ENCODE results near the gene AMZ1.
"Not testable (repeated sequence)": the region's sequence is repeated elsewhere in the genome, so short reads cannot be mapped to it uniquely, and the experiment has no call there.

The AMZ1 gene

GRCh38 chr7:2663960-2664359, 24.0 kb upstream of the AMZ1 start:
- intact Hi-C loops (cut with DNase I): no loop called here
- DNase-seq: no peak

- DNase-seq: peak in 6 of 42 donors; percentile 55 to 64 (median 58)
- intact Hi-C loops (cut with DNase I): no loop called here
These were observed 22.6 kb upstream of the AMZ1 start for GRCh38 chr7:2665359-2665791.

- intact Hi-C loops (cut with DNase I): no loop called here
- no peak for DNase-seq
These were observed 21.8 kb upstream of the AMZ1 start for GRCh38 chr7:2666155-2666554.

- intact Hi-C loops (cut with DNase I): no loop called here
- DNase-seq: no peak
These were observed 21.3 kb upstream of the AMZ1 start for GRCh38 chr7:2666588-2667250.

GRCh38 chr7:2667843-2668242, 20.2 kb upstream of the AMZ1 start:
- DNase-seq: no peak
- intact Hi-C loops (cut with DNase I): no loop called here

GRCh38 chr7:2668401-2668800, 19.6 kb upstream of the AMZ1 start:
- no peak for DNase-seq
- intact Hi-C loops (cut with DNase I): no loop called here

- intact Hi-C loops (cut with DNase I): loop anchor here (5.0 kb wide), 1 partner anchor 37 kb away; no protein-coding TSS in a partner anchor
These were observed 17.8 kb upstream of the AMZ1 start for GRCh38 chr7:2670171-2670570.

GRCh38 chr7:2670720-2671391, 17.1 kb upstream of the AMZ1 start:
- DNase-seq: peak in 41 of 42 donors; percentile 58 to 88 (median 74)

More at GRCh38 chr7:2670171-2670570, 17.8 kb upstream of the AMZ1 start:
- DNase-seq: no peak

GRCh38 chr7:2673214-2673613, 14.8 kb upstream of the AMZ1 start:
- intact Hi-C loops (cut with DNase I): loop anchor here (5.0 kb wide), 1 partner anchor 34 kb away; no protein-coding TSS in a partner anchor
- not testable (repeated sequence) for DNase-seq

More at GRCh38 chr7:2670720-2671391, 17.1 kb upstream of the AMZ1 start:
- intact Hi-C loops (cut with DNase I): loop anchor here (5.0 kb wide), 1 partner anchor 36 kb away; no protein-coding TSS in a partner anchor

- DNase-seq: no peak
- intact Hi-C loops (cut with DNase I): loop anchor here (5.0 kb wide), 1 partner anchor 33 kb away; no protein-coding TSS in a partner anchor
These were observed 14.1 kb upstream of the AMZ1 start for GRCh38 chr7:2673934-2674333.

GRCh38 chr7:2675256-2675764, 12.7 kb upstream of the AMZ1 start:
- intact Hi-C loops (cut with DNase I): no loop called here
- no peak for DNase-seq

- intact Hi-C loops (cut with DNase I); DNase-seq: not testable (repeated sequence)
These were observed 11.4 kb upstream of the AMZ1 start for GRCh38 chr7:2676576-2676975.

- intact Hi-C loops (cut with DNase I): not testable (repeated sequence)
These were observed 9.5 kb upstream of the AMZ1 start for GRCh38 chr7:2678454-2678853.

GRCh38 chr7:2679135-2680127, 8.6 kb upstream of the AMZ1 start:
- DNase-seq: peak in 10 of 42 donors; percentile 32 to 68 (median 50)
- intact Hi-C loops (cut with DNase I): loop anchor here (10.0 kb wide), 1 partner anchor 115 kb away; no protein-coding TSS in a partner anchor

More at GRCh38 chr7:2678454-2678853, 9.5 kb upstream of the AMZ1 start:
- DNase-seq: not testable (repeated sequence)

- intact Hi-C loops (cut with DNase I): loop anchor here (10.0 kb wide), 1 partner anchor 115 kb away; no protein-coding TSS in a partner anchor
- no peak for DNase-seq
These were observed 7.7 kb upstream of the AMZ1 start for GRCh38 chr7:2680256-2680655.

- intact Hi-C loops (cut with DNase I): loop anchor here (10.0 kb wide), 1 partner anchor 116 kb away; no protein-coding TSS in a partner anchor
- DNase-seq: peak; percentile 81 to 97 (median 90)
These were observed 7.1 kb upstream of the AMZ1 start for GRCh38 chr7:2680792-2681490.

- peak; percentile 80 to 97 (median 94) for DNase-seq
- intact Hi-C loops (cut with DNase I): loop anchor here (10.0 kb wide), 1 partner anchor 117 kb away; no protein-coding TSS in a partner anchor
These were observed 5.8 kb upstream of the AMZ1 start for GRCh38 chr7:2681929-2682799.
